Suppressor macrophage (primary cell): ENCODE results near the gene ATXN10.
"Not testable (repeated sequence)": the region's sequence is repeated elsewhere in the genome, so short reads cannot be mapped to it uniquely, and the experiment has no call there.

Experiments
- DNase-seq, 4 experiments: peaks; one replicate each; pipeline ENCODE4 v3.0.0-alpha.2; 2020 to 2022

Gene ATXN10

DNA sequence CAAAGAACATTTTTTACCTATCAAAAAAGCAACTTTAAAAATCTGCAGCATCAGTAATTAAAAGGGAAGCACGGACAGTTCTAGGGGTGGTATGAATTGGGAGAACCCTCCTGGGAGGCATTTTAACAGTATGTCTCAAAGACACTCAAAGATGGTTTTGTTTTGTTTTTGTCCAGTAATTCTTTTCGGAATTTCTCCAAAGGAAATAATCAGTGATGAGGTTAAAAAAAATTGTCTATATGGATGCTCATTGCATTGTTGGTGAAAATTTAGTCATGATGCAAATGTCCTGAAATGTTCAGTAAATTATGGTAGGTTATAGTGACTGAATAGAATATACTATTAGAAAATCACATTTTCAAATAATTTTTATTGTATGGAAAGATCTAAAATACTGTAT lies 115.1 kb downstream of the ATXN10 start:
- no peak for DNase-seq

DNA sequence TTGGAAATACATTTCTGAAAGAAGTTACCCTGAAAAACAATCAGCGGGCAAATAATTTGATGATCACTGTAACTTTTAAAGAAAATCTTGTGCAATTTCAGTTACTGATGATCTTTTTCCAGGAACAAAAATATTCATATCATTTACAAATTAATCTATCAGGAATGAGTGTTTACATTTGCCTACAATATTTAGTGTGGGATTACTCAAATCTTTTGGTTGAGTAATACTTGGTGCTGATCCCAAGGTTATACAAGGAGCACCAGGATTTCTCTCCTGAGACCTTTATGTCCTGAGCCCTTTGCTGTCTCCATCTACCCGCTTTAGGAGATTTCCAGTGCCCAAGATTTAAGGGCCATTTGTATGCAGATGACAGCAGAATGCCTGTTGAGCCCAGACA lies 116.1 kb downstream of the ATXN10 start:
- DNase-seq = no peak

DNA sequence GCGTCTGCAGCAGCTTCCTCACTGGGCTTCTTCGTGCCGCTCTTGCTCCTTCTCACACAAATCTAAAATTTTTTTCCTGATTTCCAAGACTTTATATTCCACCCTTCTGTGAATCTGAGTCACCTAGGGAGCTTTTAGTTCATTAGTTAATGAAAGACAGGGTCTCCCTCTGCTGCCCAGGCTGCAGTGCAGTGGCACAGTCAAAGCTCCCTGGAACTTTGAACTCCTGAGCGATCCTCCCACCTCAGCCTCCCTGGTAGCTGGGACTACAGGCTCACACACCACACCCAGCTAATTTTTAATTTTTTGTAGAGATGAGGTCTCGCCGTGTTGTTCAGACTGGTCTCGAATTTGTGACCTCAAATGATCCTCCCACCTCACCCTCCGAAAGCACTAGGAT lies 116.9 kb downstream of the ATXN10 start:
- no peak for DNase-seq

DNA sequence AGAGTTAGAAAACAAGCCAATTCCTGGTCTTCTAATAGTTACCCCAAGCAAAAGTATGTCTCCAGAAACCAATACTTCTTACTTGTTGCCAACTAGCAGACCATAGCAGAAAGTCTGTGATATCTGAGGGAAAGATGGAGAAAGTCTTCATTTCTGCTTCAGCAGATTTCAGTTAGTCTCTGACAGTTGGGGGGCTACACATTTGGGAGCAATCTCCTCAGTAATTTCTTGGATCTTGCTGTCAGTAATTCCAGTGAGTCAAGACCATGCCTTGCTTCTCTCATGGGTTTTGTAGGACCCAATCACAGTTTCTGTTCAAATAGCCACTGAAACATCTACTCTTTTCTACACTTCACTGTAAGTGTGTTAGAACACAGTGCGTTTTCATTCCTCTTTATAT lies 118.8 kb downstream of the ATXN10 start:
- DNase-seq = no peak

DNA sequence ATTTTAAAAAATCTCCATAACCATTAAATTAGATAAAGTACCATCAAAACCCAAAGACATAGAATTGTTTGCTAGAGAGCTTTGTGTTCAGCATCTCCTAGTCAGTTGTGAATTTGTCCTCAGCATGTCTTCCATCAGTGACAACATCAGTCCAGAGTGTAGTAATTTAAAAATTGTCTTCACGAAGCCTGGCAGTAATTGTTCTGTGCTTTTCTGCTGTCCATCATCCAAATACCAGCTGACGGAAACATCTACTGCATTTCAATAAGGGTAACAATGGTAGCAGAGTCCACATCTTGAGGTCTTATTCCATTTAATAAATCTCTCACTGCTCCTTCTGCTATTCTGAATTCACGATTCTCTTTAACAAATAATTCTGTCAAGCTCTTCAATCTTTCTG lies 121.5 kb downstream of the ATXN10 start:
- no peak for DNase-seq

DNA sequence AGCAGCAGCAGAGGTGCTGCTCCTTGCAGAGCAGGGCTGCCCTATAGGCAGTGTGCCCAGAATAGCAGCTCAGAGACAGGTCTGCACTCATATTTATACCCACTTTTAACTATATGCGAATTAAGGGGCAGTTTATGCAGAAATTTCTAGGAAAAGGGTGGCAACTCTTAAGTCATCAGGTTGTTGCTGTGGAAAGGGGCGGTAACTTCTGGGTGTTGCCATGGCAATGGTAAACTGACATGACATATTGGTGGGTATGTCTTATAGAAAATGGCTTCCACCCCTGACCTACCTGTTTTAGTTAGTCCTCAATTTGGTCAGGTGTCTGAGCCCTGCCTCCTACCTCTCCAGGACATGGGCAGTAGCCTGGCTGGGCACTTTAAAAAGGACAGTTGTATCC lies 122.3 kb downstream of the ATXN10 start:
- no peak for DNase-seq

DNA sequence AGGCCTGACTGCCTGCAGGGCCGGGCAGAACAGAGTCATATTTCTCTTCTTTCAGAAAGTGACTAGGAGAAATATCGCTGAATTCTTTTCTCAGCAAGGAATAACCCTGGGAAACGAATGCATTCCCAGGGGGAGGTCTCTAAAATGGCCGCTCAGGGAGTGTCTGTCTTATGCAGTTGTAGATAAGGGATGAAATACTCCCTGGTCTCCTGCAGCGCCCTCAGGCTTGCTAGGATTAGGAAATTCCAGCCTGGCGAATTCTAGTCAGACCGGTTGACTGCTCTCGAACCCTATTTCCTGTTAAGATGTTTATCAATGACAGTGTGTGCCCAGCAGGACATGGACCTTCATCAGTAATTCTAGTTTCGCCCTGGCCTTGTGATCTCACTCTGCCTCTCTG lies 124.4 kb downstream of the ATXN10 start:
- DNase-seq = not testable (repeated sequence)

DNA sequence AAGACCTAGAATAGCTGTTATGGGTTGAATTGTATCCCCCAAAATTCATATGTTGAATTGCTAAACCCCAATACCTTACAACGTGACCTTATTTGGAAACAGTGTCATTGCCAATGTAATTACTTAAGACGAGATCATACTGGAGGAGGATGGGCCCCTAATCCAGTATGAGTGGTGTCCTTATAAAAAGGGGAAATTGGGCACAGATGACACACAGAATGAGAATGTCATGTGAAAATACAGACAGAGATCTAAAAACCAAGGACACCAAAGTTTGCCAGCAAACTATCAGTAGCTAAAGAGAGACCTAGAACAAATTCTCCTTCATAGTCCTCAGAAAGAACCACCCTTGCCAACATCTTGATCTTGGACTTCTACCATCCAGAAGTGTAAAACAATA lies 127.7 kb downstream of the ATXN10 start:
- DNase-seq = peak in 3 of 4 experiments; percentile 4 to 40 (median 33)

DNA sequence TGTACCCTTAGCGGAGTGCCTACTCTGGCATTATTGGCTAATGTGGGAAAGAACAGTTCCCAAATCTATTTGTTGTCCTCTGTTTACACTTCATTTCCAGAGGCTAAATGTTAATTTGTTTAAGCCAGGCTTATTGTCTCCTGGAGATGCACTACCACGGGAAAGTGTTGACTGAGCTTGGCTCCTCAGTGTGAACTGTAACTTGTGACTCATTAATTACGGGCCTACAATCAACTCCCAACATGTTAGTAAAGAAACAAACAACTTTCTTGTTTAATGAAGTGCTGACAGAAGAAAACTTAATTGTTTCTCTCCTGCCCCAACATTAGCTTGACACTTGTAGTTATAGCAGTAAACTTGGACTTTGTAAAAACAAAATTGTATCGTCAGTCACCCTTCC lies 130.4 kb downstream of the ATXN10 start:
- DNase-seq = no peak

DNA sequence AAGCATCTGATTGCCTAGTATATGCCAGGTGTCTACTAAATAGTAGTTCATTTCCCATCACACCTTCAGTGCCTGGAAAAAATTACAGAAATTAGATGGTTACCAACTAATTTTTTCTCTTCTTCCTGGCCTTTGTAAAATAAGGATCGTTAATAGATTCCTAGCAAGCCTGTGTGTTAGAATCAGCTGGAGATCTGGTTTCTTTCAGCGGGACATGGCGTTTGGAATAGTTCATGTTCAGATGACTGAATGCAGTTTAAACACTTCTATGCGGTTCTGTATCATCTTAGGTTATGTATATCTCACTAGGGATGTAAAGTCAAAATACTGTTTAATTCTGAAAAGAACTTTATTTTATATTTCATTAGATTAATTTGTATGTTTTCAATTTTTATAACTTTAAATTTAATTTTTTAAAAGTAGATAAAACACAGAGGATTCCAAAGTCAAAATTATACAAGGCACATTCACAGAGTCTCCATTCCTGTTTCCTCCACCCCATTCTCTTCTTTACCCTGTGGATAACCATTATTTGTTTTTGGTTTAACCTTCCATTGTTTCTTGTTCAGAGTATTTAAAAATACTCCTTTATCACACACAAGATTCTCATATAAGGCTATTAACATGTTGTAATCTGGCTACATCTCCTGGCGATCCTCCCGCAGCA lies 132.8 kb downstream of the ATXN10 start:
- no peak for DNase-seq

DNA sequence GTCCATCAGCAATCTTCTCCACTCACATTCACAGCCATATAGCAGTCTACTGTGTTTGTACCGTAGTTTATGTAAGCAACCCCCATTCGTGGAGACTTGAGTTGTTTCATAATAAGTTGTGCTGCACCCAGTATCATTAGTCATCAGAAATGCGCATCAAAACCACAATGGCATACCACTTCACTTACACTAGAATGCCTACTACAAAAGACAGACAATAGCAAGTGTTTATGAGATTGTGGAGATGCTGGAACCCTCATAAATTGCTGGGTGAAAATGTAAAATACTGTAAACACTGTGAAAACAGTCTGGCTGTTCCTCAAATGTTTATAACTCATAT lies 133.3 kb downstream of the ATXN10 start:
- DNase-seq = peak in 2 of 4 experiments; percentile 6 to 7

DNA sequence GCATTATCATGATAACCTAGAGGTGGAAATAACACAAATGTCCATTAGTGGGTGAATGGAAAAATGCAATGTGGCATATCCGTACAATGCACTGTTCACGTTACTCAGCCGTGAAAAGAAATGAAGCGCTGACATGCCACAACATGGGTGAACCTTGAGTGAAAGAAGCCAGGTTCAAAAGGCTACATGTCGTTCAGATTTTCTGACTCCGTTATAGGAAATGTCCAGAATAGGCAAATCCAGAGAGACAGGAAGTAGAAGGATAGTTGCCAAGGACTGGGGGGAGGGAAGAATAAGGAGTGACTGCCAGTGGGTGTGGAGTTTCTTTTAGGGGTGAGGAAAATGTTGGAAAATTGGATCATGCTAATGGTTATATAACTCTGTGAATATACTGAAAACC lies 133.8 kb downstream of the ATXN10 start:
- no peak for DNase-seq

DNA sequence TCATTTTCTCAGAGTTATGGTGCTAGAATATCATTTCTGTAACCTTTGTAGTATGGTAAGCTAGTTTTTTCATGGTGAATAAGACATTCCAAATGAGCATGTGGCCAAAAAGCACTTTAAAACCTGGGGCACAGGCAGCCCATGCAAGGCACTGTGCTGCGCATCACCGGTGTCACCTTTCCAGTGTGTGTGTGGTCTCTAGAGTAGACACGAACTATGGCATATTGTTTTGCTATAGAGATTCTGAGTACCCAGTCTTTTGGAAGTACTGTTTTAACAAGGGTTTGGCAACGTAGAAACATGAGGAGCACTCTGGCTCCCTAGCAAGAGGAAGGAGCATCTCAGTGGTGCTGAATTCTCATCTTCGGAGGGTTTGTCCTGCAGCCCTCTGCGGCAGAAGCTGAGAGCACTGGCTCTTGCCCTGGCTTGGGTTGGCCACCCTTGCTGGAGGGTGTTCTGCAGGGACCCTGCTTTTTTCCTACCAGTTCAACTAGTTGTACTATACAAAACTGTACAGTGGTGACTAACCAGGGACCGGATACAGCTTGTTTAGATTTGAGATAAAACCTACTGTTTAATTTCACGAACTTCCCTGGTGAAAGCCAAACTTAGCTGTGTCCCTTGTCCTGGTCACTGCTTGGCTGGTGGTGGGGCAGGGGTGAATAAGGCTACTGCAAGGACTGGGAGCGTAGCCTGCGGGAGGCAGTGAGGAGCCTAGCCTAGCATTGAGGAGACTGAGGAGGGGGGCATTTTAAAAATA lies 135.7 kb downstream of the ATXN10 start:
- DNase-seq = no peak

DNA sequence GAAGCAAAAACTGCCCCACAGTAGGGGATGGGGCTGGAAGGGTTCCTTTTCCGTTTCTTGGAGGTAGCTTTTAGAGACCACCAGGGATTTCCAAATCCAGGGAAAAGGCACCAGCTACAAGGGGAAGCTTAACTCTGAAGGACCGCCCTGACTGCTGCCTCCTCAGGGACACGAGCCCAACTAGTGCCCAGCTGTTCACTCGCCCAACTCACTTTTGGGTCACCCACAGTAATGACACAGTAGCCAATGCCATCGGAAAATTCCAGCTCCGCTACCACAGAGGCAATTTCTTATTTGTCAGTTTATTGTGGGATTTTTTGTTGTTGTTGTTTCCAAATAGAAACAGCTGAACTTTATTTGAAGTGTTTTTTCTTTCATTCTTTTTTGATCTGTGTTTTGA lies 141.3 kb downstream of the ATXN10 start:
- DNase-seq = no peak

DNA sequence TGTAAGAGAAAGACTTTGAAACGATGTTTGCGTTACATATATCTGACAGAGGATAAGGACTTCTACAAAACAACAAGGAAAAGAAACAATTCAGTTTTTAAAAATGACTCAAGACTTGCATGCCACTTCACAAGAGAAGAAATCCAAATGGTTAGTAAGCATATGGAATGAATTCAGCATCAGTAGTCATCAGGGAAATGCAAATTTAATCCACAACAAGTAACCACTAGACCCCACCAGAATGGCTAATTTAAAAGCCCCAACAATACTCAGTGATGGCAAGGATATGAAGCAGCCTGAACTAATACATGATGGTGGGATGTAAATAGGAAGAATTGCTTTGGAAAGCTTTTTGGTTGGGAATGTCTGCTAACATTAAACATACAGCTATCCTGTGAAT lies 142.6 kb downstream of the ATXN10 start:
- DNase-seq = no peak

DNA sequence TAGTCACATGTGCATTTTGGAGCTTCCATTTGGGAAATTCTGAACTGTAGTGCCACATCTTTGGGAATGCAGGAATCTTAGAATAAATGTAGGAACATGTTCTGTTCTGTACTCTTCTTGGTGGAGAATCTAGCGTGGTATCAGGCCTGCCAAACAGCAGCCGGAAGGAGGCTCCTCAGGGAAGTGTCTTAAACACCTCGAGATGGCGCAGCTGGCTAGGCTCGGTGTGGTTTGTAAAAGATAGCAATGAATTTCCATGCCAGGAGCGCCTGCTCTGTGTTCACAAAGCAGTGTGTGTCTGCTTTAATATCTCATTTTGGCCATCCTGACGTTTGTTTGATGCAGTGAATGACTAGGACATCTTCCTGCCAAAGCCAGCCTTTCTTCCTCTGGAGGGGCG lies 145.1 kb downstream of the ATXN10 start:
- no peak for DNase-seq

DNA sequence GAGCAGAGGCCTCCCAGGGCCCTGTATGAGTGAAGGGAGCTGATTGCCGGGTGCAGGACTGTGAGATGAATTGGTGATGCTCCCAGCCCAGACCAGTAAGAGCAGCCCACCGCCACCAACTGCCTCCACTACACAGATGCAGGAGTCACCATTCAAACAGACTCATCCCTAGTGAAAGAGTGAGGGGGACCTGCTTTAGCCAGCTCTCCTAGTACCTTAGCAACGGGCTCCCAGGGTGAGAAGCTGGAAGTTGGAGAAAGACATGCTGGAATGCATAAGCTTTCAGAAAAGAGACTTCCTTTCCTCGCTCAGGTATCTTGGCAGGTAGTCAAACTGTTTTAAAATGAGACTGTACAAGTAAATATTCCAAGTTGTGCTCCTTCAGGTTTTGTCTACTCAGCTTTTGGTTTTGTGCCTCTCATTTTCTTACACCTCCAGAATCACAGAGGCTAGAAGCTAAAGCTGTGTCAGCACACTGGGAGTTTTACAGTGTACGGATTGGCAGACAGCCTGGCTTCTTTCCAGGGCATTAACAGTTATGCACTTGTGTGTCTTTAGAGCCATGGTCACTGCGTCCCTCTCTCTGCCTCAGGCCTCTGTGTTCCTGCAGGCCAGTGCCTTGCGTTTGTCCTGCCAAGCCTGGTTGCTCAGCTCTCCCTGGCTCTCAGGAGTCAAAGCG lies 146.2 kb downstream of the ATXN10 start:
- no peak for DNase-seq

DNA sequence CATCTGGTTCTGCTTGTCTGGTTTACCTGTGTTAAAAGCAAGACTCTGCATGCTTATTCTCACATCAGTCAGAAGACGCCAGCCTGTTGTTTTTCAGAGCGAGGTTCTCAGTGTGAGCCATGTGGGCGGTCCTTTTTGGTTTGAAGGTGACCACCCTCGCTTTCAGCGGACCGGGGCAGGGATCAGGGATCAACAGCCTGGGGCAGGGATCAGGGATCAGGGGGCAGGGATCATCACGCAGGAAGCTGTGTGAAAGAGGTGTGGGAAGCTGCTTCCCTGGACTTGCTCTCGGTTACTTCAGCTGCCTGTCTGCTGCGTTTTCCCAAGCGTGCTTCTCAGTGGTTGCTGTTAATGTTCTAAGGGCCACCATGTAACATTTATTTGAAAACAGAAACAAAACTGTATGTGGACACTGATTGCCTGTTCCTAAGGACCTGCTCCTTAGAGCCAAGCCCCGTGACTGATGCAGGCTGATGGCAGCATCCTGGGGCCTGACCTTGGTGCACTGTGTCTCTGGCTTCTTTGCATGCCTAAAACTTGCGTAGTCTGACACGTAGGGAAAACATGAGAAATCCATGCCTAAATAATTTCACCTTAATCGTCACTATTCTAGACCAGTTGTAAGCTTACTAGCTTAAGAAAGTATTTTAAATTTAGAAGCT lies 146.9 kb downstream of the ATXN10 start:
- no peak for DNase-seq

DNA sequence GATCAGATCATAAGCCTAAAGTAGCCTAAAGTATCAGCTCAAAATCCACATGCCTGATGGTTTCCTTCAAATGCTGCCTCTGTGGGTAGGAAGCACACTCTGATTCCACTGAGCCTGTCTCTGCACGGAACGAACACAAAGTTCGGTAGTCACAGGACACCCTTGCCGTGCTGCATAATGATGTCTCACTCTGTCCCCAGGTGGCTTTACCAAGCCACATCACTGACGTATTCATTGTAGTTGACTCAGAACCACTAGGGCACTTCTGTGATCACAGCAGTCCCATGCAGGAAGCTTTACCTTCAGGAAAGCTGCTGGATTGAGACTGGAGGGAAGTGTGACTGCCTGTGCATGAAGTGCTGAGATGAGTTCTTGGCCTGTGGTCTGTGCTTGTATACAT lies 147.7 kb downstream of the ATXN10 start:
- DNase-seq = no peak

DNA sequence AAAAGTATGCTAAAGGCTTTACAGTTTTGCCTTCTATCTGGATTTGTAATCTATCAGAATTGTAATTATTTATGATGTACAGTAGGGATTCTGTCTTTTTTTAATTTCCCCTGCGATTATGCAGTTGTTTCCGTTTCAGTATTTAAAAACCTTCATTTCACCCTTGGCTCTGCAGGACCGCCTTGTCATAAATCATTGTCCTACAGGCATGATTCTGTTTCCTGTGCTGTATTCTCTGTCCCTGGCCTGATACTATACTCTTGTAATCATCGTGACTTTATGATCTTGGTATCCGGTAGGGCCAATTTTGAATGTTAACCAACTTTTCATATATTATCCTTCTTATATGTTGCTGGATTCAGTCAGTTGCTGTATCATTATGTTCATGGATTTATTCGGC lies 151.7 kb downstream of the ATXN10 start:
- DNase-seq = no peak

DNA sequence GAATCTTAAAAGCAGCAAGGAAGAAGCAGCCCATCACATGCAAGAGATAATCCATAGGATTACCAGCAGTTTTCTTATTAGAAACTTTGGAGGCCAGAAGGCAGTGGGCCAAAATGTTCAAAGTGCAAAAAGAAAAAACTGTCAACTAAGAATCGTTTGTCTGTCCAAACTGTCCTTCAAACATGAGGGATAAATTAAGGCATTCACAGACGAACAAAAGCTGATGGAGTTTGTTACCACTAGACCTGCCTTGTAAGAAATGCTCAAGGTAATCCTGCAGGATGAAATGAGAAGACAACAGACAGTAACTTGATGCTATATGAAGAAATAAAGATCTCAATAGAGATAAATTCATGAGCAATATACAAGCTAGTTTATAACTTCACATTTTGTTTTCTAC lies 154.9 kb downstream of the ATXN10 start:
- DNase-seq = no peak

DNA sequence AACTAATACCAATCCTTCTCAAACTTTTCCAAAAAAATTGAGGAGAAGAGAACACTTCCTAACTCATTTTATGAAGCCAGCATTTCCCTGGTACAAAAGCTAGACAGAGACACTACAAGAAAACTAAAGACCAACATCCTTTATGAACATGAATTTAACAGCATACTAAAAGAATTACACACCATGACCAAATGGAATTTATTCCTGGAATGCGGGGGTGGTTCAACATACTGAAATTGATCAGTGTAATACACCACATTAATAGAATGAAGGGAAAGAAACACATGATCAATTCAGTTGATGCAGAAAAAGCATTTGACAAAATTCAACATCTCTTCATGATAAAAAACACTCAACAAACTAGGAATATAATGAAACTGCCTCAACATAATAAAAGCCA lies 157.2 kb downstream of the ATXN10 start:
- no peak for DNase-seq

DNA sequence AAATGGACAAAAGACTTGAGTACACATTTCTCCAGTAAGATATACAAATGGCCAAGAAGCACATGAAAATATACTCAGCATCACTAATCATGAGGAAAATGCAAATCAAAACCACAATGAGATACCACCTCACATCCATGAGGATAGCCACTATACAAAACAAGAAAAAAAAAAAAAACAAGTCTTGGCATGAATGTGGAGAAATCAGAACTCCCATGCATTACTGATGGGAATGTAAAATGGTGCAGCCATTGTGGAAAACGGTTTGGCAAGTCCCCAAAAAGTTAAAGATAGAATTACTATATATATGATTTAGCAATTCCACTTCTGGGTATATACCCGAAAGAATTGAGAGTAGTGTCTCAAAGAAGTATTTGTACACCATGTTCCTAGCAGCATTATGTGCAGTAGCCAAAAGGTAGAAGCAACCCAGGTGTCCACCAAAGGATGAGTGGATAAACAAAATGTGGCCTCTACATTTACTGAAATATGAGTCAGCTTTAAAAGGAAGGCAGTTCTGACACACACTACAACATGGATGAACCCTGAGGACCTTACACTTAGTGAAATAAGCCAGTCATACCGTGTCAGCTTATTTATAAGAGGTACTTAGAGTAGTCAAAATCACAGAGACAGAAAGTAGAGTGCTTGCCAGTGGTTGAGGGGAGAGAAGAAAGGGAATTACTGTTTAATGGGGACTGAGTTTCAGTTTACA lies 159.1 kb downstream of the ATXN10 start:
- no peak for DNase-seq
